Panc1 (cell line): ENCODE results near the gene ADGRF1. TPM values are rescaled to one million over a fixed set of nuclear protein-coding genes. Genes with fewer than 3 reads are reported as not detected.
"Not testable (repeated sequence)": the region's sequence is repeated elsewhere in the genome, so short reads cannot be mapped to it uniquely, and the experiment has no call there.

Experiments
- ATAC-seq: fragments of 200-7000 bp; cut with Tn5 transposase; 2 replicates; pipeline ENCODE4 v1.9.1; 2020; ENCODE audit warnings: mild to moderate bottlenecking, moderate library complexity
- BruUV-seq: library from RNA; stranded (reverse); fragments of 400-500 nt; replicated peaks from 2 replicates; lab custom pipeline; 2021; lab: Mats Ljungman, UMichigan
- CTCF ChIA-PET: fragments of 300-600 bp; sonication (Branson Sonifier 250); formaldehyde crosslinking; loops from one replicate; lab custom pipeline; 2022; ENCODE audit warnings: antibody characterized with exemption; lab: Charles Lee
- POLR2A ChIA-PET: fragments of 300-600 bp; sonication (Branson Sonifier 250); formaldehyde crosslinking; loops from one replicate; lab custom pipeline; 2022; ENCODE audit warnings: antibody characterized with exemption; lab: Charles Lee
- DNase-seq: peaks from one replicate; pipeline ENCODE4 v3.0.0-alpha.2; 2010; ENCODE audit warnings: low read depth, low spot score
- H3K27ac ChIP-seq: 2 replicates; pipeline ENCODE4 v1.5.1; 2011; ENCODE audit warnings: mild to moderate bottlenecking, low read length, inconsistent platforms
- H3K27me3 ChIP-seq: fragments of 200-500 bp; sonication (Bioruptor generic); 2 replicates; pipeline ENCODE4 v1.6.0; 2014; ENCODE audit warnings: low read length, inconsistent platforms; ENCODE audit not compliant: control insufficient read depth, insufficient read depth
- H3K36me3 ChIP-seq: fragments of 200-500 bp; sonication (Bioruptor generic); 2 replicates; pipeline ENCODE4 v1.5.1; 2014; ENCODE audit warnings: inconsistent platforms, mild to moderate bottlenecking, low read length, moderate library complexity; ENCODE audit not compliant: control insufficient read depth, insufficient read depth
- H3K4me1 ChIP-seq: 2 replicates; pipeline ENCODE4 v1.5.1; 2011; ENCODE audit warnings: inconsistent platforms, mild to moderate bottlenecking, low read length, moderate library complexity; ENCODE audit not compliant: control insufficient read depth, insufficient read depth
- H3K4me3 ChIP-seq, 2 experiments: 2 replicates each; pipeline ENCODE4 v1.5.1; 2011 to 2012; ENCODE audit warnings: low read depth in 2 of 2, low read length in 2 of 2, mild to moderate bottlenecking in 2 of 2, inconsistent platforms in 1 of 2, moderate library complexity in 1 of 2
- H3K9me3 ChIP-seq: fragments of 200-500 bp; sonication (Bioruptor generic); 2 replicates; pipeline ENCODE4 v1.5.1; 2014; ENCODE audit warnings: low read depth, mild to moderate bottlenecking, inconsistent platforms, low read length, moderate library complexity; ENCODE audit not compliant: control insufficient read depth, insufficient read depth
- CTCF ChIP-seq: fragments of 450-650 bp; IDR thresholded peaks from 2 replicates; pipeline ENCODE4 v1.5.1; 2017; ENCODE audit warnings: mild to moderate bottlenecking
- POLR2AphosphoS5 ChIP-seq: IDR thresholded peaks from 2 replicates; pipeline ENCODE4 v1.6.1; 2012; ENCODE audit warnings: mild to moderate bottlenecking, low read depth, low read length, moderate library complexity
- REST ChIP-seq, 2 experiments: IDR thresholded peaks; 2 replicates each; pipeline ENCODE4 v1.6.1; 2011 to 2012; ENCODE audit warnings: low read depth in 2 of 2, control low read depth in 1 of 2, low read length in 1 of 2, mild to moderate bottlenecking in 1 of 2, moderate library complexity in 1 of 2; ENCODE audit not compliant: insufficient read depth in 1 of 2
- SIN3A ChIP-seq: IDR thresholded peaks from 2 replicates; pipeline ENCODE4 v1.6.1; 2012; ENCODE audit warnings: low read depth, mild to moderate bottlenecking, low read length, moderate library complexity, borderline replicate concordance; ENCODE audit not compliant: insufficient read depth
- TCF7L2 ChIP-seq: IDR thresholded peaks from 2 replicates; pipeline ENCODE4 v1.6.1; 2011; ENCODE audit warnings: mild to moderate bottlenecking, low read depth, low read length, inconsistent platforms
- in situ Hi-C: cut with HindIII; loops from 2 replicates; pipeline ENCODE4 v1.10.0; 2016; ENCODE audit warnings: low sequenced_read_pairs, low pct_unique_long_range_greater_than_20kb
- intact Hi-C: fragments of 100-400 bp; cut with micrococcal nuclease; formaldehyde crosslinking; loops from one replicate; pipeline ENCODE4 v1.10.0; 2022; ENCODE audit not compliant: unreplicated experiment
- total RNA-seq: library from RNA; stranded (reverse); gene quantifications from one replicate; pipeline ENCODE4 v1.2.1, GENCODE V29; 2021; ENCODE audit not compliant: unreplicated experiment

The ADGRF1 gene
- total RNA-seq, 1 experiment from 2014 or later, result 0.95 TPM

- TF ChIP-seq TCF7L2, result no peak
Observed at GRCh38 chr6:47057830-47058540, 15.9 kb upstream of the ADGRF1 start (continued).

- intact Hi-C loops, result no loop called here
- H3K9me3 ChIP-seq, result no peaks in the 10 kb centered on the region
- ChIA-PET CTCF (no interaction called here), POLR2A (no interaction called here)
- in situ Hi-C loops, result no loop called here
- no peaks in the 10 kb centered on the region for H3K4me1 ChIP-seq
- H3K27ac ChIP-seq, result no peak overlapping the region
- ATAC-seq, result no peak
- DNase-seq, result no peak
- H3K36me3 ChIP-seq, result no peaks in the 10 kb centered on the region
- BruUV-seq, result no TSS peak
- H3K27me3 ChIP-seq, result no peaks in the 10 kb centered on the region
- TF ChIP-seq SIN3A, result no peak
- TF ChIP-seq REST (IDR thresholded peaks at IDR 0.05; ENCODE audit: insufficient read depth in 1 of 2, low read depth in 2 of 2, low read length in 1 of 2), result no peak
- TF ChIP-seq TCF7L2, result no peak
- no peak for TF ChIP-seq POLR2AphosphoS5
- TF ChIP-seq CTCF, result no peak
- H3K4me3 ChIP-seq, result no peak overlapping the region
Observed at GRCh38 chr6:47056832-47057231, 14.7 kb upstream of the ADGRF1 start.

GRCh38 chr6:47054302-47054701 lies 12.2 kb upstream of the ADGRF1 start:
- H3K27me3 ChIP-seq, BruUV-seq, H3K4me3 ChIP-seq, H3K9me3 ChIP-seq, in situ Hi-C loops, H3K4me1 ChIP-seq, H3K27ac ChIP-seq, DNase-seq, POLR2A ChIA-PET, H3K36me3 ChIP-seq, ATAC-seq, CTCF ChIA-PET, intact Hi-C loops: not testable (repeated sequence)
